Astrocyte of the hippocampus (primary cell): ENCODE results near the gene PDE6B.
"Not testable (repeated sequence)": the region's sequence is repeated elsewhere in the genome, so short reads cannot be mapped to it uniquely, and the experiment has no call there.

Source experiments
- DNase-seq: peaks from one replicate; pipeline ENCODE4 v3.0.0; 2011; ENCODE audit warnings: low read depth, low spot score

Gene PDE6B

GRCh38 chr4:683247-683897, 58.0 kb downstream of the PDE6B start:
- no peak for DNase-seq

DNA sequence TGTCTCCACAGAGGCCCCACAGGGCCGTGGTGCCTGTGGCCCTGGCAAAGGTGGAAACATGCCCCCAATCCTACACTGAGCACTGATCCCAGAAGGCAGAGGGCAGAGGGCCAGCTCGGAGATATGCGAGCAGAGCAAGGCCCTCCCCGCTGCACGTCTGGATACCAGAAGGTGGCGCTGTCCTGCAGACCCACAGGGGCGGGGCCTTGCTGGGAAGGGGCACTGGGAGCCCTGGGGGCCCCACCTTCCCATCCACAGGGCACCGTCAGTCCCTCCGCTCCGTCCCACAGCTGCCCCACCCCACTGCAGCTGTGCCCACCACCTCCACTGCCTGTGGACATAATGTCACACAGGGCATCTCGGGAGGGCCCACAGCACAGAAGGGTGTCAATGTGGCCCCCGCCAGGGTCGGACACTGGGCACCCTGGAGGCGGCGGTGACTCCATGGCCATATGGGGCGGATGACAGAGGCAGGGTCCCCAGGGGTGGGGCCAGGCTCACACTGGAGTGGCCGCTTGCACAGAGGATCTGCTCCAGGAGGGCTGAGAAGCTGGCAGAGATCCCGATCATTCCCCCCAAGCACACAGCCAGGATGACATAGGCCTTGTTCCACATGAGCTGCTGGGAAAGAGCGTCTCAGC, 58.7 kb downstream of the PDE6B start:
- peak; percentile 81 for DNase-seq

DNA sequence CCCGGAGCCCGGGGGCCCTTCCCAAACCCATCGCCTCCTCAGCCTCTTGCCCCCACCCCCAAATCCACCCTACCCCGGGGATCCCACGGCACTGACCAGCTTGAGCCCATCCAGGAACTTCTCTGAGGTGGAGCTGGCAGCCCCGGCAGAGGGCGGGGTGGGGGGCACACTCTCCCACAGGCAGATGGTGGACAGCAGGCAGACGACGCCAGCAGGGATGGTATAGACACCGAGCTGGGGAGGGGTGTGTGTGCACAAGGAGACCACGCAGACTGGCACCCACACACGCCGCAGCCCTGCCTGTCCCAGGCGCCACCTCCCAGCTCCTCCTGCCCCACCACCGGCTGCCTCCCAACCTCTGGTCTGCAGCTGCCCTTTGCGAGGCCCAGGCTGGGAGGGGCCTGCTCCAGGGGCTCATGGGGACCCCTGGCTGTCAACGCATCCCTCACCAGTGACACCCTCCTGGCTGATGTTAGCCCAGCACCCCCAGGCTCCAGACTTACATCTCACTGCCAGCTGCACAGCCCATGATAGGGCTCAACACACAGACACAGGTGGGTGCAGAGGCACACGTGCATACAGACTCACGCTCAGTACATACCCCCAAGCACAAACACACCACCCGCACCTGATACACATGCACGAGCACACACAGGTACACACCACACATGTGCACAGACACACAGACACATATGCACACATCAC, 59.4 kb downstream of the PDE6B start:
- DNase-seq: no peak

GRCh38 chr4:685679-686412, 60.5 kb downstream of the PDE6B start:
- no peak for DNase-seq

DNA sequence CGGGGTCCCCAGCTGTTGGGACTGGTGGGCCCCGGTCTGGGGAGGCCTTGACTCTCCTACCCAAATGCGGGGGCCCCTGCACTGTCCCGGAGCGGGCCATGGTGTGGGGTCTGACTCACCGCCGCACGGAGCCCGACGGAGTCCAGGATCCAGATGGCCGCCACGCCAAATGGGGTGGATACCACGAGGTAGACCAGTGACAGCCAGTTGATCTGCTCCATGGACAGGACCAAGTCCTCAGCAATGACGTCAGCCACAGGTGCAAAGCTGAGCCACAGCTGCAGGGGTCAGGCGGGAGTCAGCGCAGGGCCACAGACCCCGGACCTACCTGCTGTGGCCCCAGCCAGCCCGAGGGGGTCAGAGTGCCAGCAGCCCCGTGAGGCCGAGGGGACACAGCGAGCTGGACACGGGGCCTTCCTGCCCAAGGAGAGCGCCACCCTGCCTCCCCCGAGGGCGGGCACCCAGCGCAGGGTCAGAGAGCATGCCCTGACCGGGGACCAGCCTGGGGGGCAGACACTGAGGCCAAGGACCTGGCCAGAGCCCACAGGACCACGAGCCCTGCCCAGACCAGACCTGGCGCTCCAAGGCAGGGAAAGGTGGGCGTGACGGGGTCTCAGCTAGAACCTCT, 61.2 kb downstream of the PDE6B start:
- no peak for DNase-seq

- peak; percentile 77 for DNase-seq
Observed at GRCh38 chr4:687048-687970, 61.9 kb downstream of the PDE6B start.

- no peak for DNase-seq
Observed at GRCh38 chr4:687971-688853, 62.8 kb downstream of the PDE6B start.

DNA sequence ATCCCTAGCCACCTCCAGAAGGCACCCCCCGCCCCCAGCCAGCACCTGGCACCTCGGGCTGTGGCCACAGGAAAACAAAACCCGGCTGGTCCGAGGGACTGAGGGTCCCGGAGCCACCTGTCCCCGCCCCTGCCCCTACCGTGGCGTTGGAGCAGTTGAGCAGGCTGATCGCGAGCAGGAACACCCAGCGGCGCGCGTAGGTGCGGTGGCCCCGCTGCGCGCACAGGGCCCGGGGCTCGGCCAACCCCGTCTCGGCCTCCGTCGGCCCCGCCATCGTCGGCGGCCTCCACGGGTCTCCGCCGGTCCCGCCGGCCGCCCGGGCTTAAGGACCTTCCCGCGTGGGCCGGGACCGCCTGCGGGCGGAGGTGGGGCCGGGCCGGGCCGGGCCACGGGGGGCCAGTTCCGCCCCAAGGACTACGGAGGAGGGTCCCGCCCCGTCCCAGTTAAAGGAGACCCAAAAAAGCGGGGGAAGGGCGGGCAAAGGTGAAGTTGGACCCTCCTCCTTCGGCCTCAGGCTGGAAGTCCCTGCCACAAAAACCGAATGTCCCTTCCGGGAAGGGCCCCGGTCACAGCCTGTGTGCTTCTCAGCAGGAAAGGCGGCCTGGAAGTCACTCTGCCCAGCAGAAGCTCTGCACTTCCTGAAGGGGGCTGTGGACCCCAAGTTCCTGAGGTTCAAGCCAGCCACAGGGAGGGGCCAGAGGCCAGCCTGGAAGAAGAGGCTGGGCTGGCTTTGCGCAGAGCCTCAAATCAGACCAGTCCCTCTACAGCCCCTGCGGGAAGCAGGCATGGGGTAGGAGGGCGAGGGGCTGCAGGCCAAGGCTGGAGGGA, 63.7 kb downstream of the PDE6B start, which contains the start of gene SLC49A3:
TSS of gene SLC49A3 (minus strand) at position 298 of the 828 bp plus-strand sequence. CDS start at position 274, 24 bp downstream.
- DNase-seq: no peak

GRCh38 chr4:689723-690122, 64.3 kb downstream of the PDE6B start:
- no peak for DNase-seq

- no peak for DNase-seq
Observed at GRCh38 chr4:692771-693554, 67.6 kb downstream of the PDE6B start.

- not testable (repeated sequence) for DNase-seq
Observed at GRCh38 chr4:694341-694940, 69.1 kb downstream of the PDE6B start.

- no peak for DNase-seq
Observed at GRCh38 chr4:699816-700580, 74.6 kb downstream of the PDE6B start.

DNA sequence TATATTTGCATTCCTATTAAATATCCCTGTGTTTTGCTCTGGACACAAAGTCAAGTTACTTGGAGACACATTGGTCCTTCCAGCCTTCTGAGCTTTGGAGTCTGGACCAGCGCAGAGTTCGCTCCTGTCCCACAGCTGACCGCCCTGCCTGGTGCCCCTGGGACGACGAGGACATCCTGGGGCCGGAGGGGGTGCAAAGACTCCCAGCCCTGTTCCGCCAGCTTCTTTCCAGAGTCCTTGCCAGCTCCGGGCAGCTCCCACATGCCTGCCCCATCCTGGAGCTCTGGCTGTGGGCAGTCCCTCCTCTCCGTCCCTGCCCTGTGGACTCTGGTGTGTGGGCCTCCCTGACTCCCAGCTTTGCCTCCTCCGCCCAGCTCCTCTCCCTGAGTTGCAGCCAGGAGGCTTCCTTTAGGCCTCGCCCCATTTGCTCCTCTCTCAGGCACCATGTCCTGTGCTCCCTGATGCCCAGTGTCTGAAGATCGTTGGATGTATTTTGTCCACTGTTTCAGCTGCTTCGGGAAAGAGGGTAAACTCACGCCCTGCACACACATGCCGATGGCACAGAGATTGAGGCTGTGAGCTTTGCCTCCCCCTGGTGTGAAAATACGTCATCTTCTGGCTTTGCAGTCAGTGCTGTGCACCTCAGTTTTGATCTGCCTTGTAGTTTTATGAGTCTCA, 75.4 kb downstream of the PDE6B start:
- no peak for DNase-seq

GRCh38 chr4:702618-703048, 77.3 kb downstream of the PDE6B start:
- no peak for DNase-seq

GRCh38 chr4:703336-704197, 78.2 kb downstream of the PDE6B start:
- DNase-seq: no peak
